Measurements from ENCODE around the gene EZH1.
A peak's percentile ranks its signal among the peaks of the same experiment; 100 is the strongest.
"Not testable (repeated sequence)": the region's sequence is repeated elsewhere in the genome, so short reads cannot be mapped to it uniquely, and the experiment has no call there.

The EZH1 gene

GRCh38 chr17:42670789-42671657 lies 73.8 kb downstream of the EZH1 start:
- DNase-seq (ENCODE audit: low spot score) = no peak

- no peak for DNase-seq (ENCODE audit: low spot score)
Observed at GRCh38 chr17:42669977-42670788, 74.7 kb downstream of the EZH1 start.

GRCh38 chr17:42669705-42669976 lies 75.2 kb downstream of the EZH1 start:
- no peak for DNase-seq (ENCODE audit: low spot score)

- no peak for DNase-seq (ENCODE audit: low spot score)
Observed at GRCh38 chr17:42667088-42667951, 77.5 kb downstream of the EZH1 start.

GRCh38 chr17:42666126-42666525 lies 78.7 kb downstream of the EZH1 start:
- DNase-seq (ENCODE audit: low spot score) = not testable (repeated sequence)

- no peak for DNase-seq (ENCODE audit: low spot score)
Observed at GRCh38 chr17:42665581-42666001, 79.2 kb downstream of the EZH1 start.

- DNase-seq (ENCODE audit: low spot score) = no peak
Observed at GRCh38 chr17:42660692-42661345, 84.0 kb downstream of the EZH1 start.

GRCh38 chr17:42659932-42660274 lies 84.9 kb downstream of the EZH1 start:
- not testable (repeated sequence) for DNase-seq (ENCODE audit: low spot score)

GRCh38 chr17:42659079-42659931 lies 85.5 kb downstream of the EZH1 start, which contains the start of gene TUBG2:
Gene TUBG2 (plus strand): TSS chr17:42659284. CDS start chr17:42659504, 220 bp downstream.
- DNase-seq (ENCODE audit: low spot score) = peak; percentile 94

GRCh38 chr17:42657824-42658588 lies 86.8 kb downstream of the EZH1 start:
- no peak for DNase-seq (ENCODE audit: low spot score)

- DNase-seq (ENCODE audit: low spot score) = no peak
Observed at GRCh38 chr17:42655528-42655927, 89.3 kb downstream of the EZH1 start.

GRCh38 chr17:42653179-42654124 lies 91.4 kb downstream of the EZH1 start:
- peak; percentile 86 for DNase-seq (ENCODE audit: low spot score)

GRCh38 chr17:42651392-42651791 lies 93.4 kb downstream of the EZH1 start:
- no peak for DNase-seq (ENCODE audit: low spot score)

Small RNA genes lying within 50 kb of the gene (small RNA-seq; reads per million reads assigned to genes)
- gene HMGN2P15 = 0 reads per million in 2 experiments
- gene MIR6780A = 0 reads per million in 2 experiments
